Posterior cingulate gyrus (tissue), 11 donors: Measurements from ENCODE around the gene CLN6.
"Not testable (repeated sequence)": the region's sequence is repeated elsewhere in the genome, so short reads cannot be mapped to it uniquely, and the experiment has no call there.

ENCODE experiments used
- DNase-seq, 10 donors: peaks; one replicate each; pipeline versions ENCODE4 v3.0.0 to v3.0.0-alpha.2; 2020 to 2021; ENCODE audit warnings: mixed read lengths in 3 of 10
- intact Hi-C: fragments of 100-400 bp; cut with DNase I; formaldehyde crosslinking; loops from one replicate; pipeline ENCODE4 v1.15.1; 2023

CLN6 gene

DNA sequence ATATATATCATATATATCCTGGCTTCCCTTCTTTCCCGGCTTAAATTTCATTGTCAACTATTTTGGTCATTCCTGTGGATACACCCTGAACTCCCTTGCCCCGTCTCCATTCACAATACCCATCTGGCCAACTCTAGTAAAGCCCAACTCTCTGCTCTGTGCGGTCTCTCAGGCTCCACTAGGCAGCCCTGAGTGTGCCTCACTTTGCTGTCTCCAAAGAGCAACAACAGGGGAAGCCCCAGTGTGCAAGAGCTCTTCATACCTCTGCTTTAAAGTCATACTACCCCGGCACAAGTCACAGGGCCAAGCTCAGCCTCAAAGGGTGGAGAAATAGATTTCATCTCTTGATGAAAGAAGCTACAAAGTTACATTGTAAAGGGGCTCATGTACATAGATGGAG, 29.2 kb upstream of the CLN6 start:
- no peak for DNase-seq
- intact Hi-C loops: no loop called here

DNA sequence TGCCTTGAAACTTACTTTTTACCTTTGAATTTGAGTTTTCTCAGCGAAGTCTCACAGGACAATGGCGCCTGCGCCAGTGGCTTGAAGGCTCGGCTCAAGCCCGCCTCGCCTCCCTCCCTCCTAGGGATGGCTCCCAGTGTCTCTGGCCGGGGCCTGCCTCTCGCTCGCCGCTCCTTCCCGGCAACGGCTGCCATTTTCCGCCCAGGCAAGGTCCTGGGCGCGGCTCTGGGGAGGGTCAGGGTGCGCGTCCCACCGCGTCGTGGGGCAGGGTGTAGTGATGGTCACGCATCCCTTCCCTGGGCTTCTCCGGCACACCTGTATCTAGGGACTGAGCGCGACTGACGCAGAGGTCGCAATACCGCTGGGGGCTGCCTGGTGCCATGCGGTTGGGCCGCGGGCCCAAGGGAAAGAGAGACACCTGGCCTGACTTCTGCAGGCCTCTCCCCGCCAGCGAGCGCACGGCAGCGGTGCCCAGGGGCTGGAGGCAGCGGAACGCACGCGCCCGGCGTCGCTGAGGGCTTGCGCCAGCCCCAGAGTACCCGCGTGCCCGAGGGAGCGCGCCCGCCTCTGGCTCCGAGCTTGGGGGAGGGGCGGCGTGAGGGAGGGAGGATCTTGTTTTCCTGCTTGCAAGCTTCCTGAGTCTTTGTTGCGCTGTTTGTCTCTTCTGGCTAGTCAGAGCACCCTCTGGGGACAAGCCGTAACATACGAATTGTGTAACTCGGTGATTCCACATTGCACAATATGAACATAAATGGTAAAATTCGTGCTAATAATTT, 27.3 kb upstream of the CLN6 start:
- intact Hi-C loops: loop anchor here (1.0 kb wide), 1 partner anchor 20 kb away; the partner anchor contains the start of gene FEM1B
- DNase-seq: peak; percentile 86 to 98 (median 90)

DNA sequence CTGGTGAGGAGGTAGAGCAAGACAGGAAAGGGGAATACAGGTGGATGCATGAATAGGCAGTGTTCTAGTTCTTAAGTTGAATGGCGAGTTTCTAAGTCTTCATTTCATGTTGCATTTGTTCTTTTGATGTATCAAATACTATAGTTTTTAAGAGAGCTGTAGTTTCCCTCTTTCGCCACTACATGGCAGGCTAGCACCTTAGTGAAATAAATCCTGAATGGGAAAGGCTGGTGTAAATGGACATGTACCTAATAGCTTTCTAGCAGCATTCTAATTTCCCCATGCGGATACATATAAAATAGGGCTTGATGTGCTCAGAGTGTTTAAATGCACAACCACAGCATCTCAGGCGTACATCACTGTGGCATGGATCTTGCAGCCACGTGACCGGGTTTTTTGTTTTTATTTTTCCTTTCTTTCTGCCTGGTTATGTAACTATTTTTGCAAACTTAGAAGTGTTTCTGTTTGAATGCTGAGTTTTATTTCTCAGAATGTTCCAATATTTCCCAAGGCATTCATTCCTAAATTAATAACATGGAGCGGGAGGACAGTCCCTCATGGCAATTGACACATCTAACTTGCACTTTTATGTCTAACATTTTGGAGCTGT, 23.5 kb upstream of the CLN6 start:
- intact Hi-C loops: loop anchor here (5.0 kb wide), 1 partner anchor 129 kb away; no protein-coding TSS in a partner anchor
- DNase-seq: peak in 1 of 10 donors; percentile 35

DNA sequence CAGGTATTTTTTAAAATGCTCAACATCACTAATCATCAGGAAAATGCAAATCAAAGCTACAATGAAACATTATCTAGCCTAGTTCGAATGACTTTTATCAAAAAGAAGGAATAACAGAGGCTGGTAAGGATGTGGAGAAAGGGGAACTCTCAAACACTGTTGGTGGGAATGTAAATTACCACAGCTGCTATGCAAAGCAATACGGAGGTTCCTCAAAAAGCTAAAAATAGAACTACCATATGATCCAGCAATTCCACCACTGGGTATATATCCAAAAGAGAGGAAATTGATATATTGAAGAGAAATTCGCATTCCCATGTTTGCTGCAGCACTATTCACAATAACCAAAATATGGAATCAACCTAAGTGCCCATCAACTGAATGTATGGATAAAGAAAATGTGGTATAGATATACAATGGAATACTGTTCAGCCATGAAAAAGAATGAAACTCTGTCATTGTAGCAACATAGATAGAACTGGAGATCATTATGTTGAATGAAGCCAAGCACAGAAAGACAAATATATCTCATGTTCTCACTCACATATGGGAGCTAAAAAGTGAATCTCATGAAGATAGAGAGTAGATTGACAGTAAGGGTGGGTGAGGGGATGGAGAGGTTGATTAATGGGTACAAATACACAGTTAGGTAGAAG, 19.7 kb upstream of the CLN6 start:
- DNase-seq: no peak
- intact Hi-C loops: no loop called here

DNA sequence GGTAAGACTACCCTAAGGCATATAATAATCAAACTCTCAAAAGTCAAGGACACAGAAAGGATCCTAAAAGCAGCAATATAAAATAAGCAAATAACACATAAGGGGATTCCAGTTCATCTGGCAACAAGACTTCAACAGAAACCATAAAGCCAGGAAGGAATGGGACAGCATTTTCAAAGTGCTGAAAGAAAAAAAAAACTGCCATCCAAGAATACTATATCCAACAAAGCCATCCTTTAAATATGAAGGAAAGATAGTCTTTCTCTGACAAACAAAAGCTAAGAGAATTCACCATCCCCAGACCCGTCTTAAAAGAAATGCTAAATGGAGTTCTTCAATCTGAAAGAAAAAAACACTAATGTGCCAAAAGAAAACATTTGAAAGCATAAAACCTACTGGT, 14.7 kb upstream of the CLN6 start:
- intact Hi-C loops: no loop called here
- DNase-seq: no peak

DNA sequence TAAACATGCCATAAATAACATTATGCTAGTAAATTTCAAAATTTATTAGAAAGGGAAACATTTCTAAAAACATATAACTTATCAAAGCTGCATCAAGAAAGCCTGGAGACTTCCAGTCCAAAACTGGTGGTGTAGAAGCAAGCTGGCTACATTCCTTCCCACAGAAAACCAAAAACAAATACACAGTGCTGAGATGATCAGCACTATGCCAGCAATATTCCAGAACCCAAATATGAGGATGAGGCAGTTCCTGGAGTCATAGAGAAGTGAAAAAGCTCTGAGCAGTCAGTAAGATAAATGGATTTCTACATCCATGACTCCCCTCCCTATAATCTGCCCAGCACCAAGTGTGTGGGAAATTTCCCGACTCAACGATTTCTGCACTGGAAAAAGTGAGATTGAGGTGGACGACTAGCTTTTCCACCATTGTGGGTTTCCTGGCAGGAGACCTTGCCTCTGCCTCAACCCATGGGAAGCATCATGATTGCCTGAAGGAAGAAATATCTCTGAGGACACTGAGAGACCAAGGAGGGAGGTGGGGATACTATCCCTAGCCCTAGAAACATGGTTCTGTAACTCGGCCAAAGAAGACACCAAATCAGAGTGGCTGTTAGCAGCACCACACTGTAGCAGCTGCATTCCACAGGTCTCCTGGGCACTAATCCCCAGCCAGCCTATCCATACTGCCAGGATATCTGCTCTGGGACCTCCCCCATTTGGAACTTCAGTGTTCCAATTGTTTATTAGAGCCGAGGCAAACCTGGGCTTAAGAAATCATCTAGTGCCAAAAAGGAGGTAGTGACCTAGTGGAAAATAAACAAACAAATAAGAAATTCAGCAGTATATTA, 11.8 kb upstream of the CLN6 start:
- intact Hi-C loops: no loop called here
- no peak for DNase-seq

DNA sequence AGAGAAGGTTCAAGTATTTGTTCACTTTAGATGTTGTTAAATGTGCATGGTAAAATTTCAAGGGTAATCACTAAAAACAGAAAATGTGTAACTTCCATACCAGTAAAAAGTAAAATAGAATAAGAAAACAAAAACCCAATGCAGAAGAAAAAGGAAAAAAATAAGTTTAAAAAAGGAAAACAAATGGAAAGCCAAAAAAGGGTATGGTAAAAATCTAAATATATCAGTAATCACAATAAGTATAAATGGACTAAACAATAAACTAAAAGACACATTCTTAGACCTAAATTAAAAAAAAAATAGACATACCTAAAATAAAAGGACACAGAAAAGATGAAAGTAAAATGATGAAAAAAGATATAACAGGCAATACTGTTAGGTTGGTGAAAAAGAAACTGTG, 9.5 kb upstream of the CLN6 start:
- intact Hi-C loops: no loop called here
- no peak for DNase-seq

DNA sequence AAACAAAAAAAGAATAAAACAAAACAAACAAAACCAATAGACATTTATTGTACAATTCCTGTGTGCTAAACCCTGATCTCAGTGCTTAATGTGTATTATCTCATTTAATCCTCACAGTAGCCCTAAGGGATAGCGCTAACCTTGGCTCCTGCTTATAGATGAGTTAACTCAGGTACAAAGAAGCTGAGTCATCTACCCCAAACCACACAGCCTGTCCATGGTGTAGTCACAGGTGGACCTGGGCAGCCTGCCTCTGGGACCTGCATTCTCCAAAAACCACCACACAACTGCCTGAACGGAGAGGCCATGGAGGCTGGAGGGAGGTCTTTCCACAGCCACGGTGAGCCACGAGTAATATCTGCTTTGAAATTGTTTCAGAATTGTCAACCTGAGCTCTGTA, 5.5 kb upstream of the CLN6 start:
- DNase-seq: no peak
- intact Hi-C loops: no loop called here

DNA sequence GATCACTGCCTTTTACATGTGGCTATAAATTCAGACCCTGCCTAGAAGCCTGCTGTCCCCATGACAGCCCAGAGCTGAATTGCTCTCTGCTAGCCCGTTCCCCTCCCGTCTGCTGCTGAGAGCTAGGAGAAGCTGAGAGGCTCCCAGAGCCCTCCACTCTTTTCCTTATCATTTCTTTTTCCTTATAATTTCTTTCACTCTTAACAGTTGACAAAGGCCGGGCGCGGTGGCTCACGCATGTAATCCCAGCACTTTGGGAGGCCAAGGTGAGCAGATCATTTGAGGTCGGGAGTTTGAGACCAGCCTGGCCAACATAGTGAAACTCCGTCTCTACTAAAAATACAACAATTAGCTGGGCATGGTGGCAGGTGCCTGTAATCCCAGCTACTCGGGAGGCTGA, 5.0 kb upstream of the CLN6 start:
- DNase-seq, intact Hi-C loops: not testable (repeated sequence)

DNA sequence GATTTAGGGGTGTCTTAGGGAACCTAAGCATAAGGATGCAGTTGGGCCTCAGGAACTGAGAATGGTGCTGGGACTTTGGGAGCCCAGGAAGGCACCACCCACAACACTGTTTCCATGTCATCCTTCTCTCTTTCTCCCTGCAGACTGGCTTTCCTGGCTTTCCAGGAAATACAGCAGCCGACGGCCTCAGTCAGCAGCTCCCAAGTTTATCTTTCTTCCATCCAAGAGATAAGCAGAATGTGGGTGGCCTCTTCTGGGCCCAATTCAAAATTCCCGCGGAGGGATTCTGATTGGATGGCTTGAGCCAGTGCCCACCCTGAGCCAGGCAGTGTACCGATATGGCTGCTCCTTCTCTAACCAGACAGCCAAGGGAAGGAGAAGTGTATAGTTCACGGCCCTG, 4.5 kb upstream of the CLN6 start:
- intact Hi-C loops: no loop called here
- no peak for DNase-seq

DNA sequence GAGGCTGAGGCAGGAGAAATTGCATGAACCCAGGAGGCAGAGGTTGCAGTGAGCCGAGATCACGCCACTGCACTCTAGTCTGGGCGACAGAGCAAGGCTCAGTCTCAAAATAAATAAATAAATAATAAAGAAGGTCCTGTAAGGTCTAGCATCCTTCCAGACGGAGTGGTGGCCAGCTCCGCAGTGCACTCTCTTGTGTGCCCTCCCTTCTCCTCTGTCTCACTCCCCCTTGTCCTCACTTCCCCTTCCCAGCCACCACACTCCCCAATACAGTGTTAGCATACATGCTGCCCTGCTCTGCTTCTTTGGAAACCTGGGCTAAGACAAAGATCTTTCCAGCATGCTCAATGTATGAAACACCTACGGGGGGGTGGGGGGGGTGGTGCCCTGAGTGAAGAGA, 3.4 kb upstream of the CLN6 start:
- DNase-seq: no peak
- intact Hi-C loops: no loop called here

DNA sequence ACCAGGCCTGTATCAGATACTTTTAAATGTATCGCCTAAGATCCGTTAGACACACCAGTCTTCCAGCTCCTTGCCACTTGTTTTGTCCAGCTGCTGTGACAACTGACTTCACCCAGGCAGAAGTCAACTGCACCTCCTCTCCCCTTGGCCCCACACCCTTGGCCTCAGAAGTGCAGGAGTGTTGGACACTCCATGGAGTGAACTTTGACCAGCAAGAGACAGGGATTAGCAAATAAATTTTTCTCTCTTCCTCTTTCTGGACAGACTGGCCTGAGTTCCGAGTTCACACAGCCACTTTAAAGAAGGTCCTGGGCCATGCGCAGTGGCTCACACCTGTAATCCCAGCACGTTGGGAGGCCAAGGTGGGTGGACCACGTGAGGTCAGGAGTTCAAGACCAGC, 2.9 kb upstream of the CLN6 start:
- intact Hi-C loops: no loop called here
- DNase-seq: no peak

DNA sequence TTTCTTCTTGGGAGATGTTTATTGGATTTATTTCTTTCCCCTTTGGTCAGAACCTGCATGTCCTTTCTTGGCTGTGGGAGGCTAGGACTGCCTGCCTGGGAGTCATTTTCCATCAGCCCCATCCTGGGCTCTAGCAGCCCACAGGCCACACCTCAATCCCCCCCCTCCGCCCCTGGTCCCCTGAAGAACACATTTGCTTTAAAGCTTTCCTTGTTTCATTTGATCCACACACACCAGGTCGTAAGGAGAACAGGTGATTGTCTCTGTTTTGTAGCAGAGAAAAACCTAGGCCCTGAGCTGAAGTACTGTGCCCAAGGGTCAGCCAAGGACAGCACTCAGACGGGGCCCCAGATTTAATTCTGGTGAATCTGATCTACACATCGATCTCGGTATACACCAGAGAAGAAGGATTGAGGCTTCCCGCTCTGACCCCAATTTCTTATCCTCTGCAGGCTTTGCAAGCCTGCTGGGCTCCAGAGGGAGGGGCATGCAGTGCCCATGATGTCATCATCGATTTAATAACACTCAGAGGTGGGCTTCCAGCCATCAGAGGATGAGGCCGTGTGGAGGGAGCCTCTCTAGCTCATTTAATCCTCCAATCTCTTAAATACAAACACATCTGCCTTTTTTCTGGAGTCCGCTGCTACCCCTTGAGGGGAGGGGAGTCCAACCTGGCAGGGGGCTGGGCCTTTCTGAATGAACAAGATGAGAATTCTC, 1.7 kb upstream of the CLN6 start:
- no peak for DNase-seq
- intact Hi-C loops: no loop called here

DNA sequence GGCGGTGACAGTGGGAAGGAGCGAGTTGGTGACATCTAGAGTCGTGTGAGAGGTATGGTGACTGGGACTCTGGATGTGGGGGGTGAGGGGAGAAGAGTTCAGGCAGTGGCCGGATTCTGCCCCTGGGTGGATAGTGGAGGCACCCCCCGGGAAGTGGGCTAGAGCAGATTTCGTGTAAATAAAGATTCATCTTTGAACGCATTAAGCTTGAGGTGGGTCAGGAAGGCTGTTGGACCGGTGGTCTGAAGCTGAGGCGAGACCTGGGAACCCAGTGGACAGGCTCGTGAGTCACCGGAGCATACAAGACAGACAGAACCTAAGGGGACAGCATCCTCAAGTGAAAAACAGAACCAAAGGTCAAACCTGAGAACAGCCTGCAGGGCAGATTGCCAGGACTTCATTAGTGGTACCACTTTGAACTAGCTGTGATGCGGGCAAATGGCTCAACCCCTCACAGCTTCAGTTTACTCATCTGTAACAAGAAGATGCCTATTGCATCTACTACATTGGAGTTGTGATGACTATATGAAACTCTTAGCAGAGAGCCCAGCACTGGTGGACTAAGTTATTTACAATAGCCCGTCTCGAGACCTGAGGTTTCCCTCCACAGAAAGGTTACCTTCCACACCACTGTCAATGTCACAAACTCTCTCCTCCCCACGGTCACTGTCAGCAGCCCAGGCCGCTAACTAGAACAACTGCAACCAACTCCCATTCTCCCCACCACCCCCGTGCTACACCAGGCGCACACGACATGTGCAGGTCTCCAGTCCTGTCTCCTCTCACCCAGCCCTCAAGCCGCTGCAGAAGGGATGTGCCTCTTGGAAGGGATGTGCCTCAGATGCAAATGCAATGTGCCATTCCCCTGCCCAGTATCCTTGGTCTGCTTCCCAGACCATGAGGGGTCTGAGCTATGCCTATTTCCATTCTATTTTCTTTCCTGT, 901 bp upstream of the CLN6 start:
- no peak for DNase-seq
- intact Hi-C loops: no loop called here

DNA sequence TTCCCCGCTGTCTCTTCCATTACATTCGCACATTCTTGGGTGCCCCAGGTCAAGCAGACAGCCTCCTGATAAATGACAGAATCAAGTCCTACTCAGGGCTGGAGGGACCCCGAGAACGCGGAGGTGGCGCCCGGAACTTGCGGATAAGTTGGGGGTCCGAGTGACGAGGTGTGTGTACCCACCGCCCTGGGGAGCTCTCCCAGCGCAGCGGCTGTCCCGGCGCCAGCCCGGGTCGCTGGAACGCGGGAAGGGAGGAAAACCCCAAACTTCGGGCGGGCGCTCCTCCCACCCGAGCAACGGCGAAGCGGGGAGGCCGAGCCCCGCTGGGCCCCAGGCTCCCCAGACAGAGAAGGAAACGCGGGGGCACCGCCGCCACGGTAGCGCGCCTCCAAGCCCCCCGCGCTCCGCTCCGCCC, 550 bp downstream of the CLN6 start:
- intact Hi-C loops: no loop called here
- DNase-seq: peak in 1 of 10 donors; percentile 52

DNA sequence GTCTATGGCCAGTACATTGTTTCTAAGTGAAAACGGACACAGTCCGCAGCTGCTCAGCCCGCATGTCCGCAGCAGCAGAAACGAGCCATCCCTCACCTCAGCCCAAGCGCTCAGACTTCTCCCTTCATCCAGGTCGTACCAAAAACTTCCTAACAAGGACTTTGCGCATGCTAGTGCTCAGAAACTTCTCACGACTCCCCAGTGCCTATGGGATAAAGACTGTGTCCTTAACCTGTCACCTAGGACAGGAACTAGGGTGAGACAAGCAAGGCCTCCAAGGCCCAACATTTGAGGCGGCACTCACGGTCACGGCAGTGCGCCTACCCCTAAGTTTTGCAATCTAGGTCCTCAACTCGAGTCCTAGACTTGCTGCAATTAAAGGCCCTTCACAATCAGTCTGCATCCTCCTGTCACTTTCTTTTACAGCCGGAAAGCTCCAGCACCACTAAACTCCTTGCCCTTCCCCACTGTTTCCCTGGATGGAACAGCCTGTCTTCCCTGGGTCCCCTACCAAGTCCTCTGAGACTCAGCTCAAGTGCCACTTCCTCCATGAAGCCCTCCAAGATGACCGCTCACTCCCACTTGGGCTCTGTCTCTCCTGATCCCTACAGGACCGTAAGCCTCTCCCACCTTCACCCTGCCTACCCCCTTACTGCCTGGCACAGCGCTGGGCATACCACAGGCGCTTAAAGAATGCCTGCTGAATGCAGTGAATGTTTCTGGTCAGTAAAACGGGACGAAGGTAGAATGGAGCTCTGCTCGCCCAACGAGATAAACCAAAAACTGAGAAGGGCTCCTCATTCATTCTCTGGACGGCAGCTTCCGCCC, 1.2 kb downstream of the CLN6 start:
- DNase-seq: peak in 1 of 10 donors; percentile 67
- intact Hi-C loops: no loop called here

DNA sequence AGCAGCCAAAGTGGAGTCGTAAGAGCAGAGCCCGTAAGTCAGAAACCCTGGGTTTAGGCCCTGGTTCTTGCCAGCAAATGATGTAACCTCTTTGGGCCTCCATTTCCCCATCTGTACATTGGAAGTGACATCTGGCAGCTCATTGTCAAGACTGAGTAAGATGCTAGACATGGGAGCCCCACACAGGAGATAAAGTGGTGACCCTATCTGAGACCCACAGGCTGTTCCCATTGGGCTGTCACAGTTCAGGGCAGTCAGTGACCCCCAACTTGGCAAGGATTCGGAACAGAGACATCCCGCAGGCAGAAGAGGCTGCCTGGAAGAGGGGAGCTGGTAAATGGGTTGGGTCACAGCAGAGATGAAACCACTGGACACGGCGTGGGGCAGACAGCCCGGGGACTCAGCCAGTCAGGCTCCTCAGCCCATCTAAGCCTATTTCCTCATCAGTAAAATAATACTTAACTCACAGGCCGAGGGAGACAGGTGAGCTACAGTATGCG, 1.8 kb downstream of the CLN6 start:
- intact Hi-C loops: no loop called here
- peak in 1 of 10 donors; percentile 73 for DNase-seq

DNA sequence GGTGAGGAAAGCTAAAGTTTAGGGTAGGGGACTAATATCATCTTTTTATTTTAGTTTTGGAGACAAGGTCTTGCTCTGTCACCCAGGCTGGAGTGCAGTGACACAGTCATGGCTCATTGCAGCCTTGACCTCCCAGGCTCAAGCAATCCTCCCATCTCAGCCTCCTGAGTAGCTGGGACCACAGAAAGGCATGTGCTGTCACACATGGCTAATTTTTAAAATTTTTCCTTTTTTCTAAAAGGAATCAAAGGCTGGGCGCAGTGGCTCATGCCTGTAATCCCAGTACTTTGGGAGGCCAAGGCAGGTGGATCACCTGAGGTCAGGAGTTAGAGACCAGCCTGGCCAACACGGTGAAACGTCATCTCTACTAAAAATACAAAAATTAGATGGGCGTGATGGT, 4.1 kb downstream of the CLN6 start:
- DNase-seq, intact Hi-C loops: not testable (repeated sequence)
